T follicular helper cell (primary cell): Measurements from ENCODE around the gene ADSS2.
"Not testable (repeated sequence)": the region's sequence is repeated elsewhere in the genome, so short reads cannot be mapped to it uniquely, and the experiment has no call there.

Source experiments
- DNase-seq: peaks from one replicate; pipeline ENCODE4 v3.0.0-alpha.2; 2020; ENCODE audit warnings: low read depth

The ADSS2 gene

DNA sequence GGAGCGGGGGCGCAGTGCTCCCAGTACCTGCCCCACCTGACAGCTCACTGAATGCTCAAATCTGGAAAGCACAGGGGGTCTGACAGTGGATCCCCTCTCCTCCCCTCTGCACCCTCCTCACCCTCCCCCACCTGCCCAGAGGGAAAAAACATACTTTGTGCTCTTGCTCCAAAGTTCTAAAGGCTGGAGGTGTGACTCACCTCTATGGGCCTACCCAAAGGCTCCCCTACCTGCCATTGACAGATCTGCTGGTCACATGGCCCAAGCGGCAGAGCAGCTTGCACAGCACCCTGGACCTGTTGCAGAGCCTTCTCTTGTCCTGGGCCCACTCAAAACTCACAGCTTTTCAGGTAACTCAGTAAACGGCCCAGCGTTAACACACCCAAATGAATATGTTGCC, 55.7 kb downstream of the ADSS2 start:
- DNase-seq: no peak

DNA sequence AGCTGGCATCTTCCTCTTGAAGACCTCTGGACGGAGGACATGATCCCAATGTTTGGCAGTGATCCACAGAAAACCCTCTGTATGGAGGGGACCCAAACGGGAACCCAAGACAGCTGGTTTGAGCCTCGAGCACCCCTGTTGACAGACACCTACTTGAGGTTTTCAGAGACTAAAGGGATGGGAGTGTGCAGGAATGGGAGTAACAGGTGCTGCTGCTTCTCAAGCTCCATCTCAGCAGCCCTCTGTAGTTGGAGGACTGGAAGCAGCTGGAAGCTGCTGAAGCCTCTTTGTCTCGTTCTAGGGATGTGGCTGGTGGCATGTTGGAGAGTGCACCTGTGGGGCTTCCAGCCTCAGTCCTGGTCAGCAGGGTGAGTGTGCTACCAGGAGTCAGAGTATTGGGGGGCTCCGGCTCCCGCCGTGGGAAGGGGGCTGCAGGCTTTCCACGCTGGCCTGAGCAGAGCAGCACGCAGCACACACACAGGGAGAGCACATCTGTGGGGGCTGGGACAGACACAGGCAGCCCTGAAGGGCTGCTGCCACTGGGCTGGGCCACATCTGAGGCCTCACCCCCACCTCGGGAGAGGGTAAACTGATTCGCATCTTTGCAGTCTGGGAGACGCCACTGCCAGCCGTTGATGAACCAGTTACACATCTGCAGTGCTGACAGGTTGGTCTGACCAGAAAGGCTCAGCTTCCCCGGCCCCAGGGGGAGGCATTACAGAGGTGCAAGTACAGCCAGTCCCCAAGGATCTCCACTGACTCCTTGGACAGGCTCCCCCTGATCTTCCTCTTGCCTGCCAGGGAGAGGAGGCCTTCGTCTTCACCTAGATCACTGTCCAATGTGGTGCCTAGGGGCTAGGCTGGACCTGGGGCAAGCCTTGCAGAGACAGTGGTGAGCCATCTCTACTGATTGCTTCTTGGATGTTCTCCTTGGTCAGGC, 56.6 kb downstream of the ADSS2 start:
- no peak for DNase-seq

DNA sequence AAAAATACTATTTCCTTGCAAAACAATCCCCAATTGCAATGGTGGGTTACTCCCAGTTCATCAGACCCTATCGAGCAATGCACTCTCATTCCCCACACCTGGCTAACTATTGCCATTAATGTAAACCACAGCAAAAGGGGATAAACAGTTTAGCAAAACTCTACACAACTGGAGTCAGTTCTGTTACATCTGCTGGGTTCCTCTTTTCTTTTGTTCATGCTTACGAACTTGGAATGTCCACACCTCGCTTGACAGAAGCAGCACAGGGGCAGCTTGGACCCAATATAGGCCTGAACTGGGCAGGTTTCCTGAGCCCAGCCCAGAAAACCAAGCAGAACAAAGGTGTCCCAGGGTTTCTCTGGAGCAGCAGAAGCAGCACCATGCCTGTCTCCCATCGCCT, 57.4 kb downstream of the ADSS2 start:
- no peak for DNase-seq

DNA sequence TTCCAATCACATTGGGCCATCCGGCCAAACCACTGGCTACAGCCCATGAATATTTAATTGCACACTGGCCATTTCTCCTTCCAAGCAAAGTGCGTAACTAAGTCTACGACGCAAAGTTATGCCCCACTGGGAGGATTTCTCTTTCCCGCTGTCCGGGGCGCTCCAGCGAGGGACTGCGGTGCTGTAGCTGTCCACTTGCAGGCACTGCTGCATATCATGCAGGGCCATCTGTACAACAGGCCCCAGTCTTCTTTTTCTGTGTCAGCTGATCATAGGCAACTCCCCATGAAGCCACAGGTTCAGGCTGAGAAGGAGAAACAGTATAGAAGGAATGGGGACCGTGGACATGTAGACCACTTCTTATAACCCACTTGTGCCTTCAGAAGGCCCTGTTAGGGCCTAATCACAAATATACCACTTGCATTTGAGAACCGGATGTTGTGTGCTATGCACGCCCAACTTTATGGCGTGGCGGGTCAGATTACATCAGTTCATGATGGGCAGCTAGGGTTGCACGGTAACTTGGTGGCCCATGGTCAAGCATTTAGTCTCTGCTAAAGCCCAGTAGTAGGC, 58.0 kb downstream of the ADSS2 start:
- no peak for DNase-seq

DNA sequence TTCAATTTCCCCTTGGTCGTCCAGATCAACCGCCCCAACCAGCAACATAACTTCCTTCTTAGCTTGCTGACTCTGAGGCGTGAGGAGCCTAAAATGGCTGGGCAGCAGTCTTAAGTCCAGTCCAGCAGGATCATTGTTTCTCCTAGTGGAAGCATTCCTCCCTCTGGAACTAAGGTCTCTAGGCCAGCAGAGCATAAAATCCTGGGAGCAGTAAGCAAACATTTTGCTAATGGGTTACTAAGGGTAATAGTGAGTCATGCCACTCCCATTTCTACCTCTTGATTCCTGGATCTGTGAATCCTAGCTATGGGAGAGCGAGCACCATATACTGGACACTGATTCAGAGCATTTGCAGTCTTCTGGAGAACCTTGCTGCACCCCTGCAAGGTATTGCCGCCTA, 59.9 kb downstream of the ADSS2 start:
- no peak for DNase-seq

DNA sequence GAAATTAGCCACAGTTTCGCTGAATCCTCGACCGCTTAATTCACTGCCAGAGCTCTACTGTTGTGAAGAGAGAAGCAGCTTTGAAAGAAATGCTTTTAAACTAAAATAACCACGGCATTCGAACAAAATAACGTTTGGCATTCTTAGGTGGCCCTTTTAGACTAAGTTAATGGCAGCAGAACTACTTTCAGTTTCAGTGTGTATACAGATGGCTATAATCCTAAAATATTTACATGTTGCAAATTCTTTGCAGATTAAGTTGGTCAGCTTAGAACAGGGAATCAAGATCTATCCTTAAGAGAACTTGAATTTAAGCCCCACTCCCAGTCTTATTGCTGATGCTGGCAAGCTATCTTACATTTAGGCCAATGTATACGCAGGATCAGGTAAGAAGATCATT, 62.7 kb downstream of the ADSS2 start:
- no peak for DNase-seq

DNA sequence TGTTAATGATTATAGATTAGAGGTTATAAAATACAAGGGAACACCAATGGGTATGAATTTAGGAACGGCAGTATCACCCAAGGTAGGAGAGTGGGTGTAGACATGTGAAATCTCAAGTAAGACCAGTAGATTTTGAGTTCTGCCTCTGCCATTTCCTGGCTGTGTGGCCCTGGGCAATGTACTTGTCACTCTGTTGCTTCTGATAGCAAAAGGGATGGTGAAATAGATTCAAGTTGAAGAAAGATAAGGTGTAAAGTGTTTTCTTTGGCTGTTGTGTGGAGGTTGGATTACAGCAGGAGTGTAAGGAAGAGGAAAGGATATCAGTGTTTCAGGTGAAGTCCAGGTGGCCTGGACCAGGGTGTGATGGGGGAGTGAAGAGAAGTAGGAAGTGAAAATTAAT, 64.3 kb downstream of the ADSS2 start:
- no peak for DNase-seq

DNA sequence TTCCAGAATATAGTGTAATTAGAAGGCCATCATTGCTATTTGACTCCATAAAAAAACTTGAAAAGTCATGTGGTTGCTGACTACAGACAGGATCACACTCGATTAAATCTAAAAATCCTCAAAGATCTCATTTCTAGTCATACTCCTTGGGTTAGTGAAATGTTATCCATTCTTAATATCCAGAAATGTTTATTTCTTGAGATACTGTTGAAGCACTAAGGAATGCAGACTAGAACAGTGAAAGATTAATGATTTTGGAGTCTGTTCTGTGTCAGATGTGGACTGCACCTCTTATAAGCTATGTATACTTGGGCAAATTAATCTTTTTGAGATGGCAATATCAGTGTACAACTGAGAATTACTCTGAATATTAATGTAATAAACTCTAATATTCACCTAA, 65.1 kb downstream of the ADSS2 start:
- no peak for DNase-seq

DNA sequence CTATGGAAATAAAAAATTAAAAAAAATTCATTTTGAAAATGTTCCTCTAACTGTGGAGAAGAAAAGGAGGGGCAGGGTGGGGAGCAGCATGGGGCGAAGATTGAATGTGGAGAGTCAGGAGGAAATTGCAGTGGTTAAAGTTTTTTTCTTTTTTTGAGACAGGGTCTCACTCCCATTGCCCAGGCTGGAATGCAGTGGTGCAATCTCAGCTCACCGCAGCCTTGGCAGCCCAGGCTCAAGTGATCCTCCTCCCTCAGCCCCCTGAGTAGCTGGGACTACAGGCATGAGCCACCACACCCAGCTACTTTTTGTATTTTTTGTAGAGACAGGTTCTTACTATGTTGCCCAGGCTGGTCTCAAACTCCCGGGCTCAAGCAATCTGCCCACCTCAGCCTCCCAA, 67.6 kb downstream of the ADSS2 start:
- DNase-seq: no peak

DNA sequence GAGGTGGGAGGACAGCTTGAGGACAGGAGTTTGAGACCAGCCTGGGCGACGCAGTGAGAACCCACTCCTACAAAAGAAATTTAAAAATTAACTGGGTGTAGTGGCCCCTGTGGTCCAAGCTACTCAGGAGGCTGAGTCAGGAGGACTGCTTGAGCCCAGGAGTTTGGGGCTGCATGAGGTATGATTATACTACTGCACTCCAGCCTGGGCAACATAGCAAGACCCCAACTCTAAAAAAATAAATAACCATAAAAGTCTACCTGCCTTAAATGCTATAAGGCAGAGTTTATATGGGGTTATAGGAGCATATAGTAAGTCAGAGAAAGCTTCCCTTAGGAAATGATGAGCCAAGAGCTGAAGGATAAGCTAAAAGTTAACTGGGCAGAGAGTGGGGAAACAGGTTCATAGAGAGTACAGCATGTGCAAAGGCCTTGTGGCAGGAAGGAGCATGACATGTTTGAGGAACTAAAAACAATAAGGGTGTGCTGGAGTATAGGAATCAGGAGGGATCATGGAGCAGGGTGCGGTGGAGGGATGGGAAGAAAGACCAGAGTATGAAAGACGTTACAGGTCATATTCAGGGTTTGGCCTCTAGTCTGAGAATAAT, 68.3 kb downstream of the ADSS2 start:
- DNase-seq: no peak

DNA sequence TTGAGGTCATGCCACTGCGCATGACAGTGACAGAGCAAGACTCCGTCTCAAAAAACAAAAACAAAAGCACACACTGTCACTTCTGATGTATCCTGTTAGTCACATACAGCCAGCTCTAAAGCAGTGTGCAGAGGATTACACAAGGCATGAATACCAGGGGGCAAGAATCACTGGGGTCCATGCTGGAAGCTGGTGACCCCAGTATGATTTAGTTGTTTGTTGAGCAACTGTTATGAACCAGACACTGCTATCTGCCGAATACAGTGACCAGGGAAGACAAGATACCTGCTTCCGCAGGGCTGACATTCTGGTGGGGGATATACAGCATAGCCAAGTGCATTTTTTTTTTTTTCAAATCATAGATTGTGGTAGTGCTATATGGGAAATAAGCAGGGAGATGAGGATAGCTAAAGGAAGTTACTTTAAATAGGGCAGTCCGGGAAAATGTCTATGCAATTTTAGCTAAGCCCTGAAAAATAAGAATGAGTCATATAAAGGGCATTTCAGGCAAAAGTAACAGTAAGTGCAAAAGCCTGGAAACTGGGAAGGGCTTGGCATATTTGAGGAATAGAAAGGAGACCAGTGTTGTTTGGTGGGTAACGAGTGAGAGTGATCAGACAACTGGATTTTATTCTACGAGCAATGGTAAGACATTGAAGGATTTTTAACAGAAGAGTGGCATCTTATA, 69.7 kb downstream of the ADSS2 start:
- no peak for DNase-seq

DNA sequence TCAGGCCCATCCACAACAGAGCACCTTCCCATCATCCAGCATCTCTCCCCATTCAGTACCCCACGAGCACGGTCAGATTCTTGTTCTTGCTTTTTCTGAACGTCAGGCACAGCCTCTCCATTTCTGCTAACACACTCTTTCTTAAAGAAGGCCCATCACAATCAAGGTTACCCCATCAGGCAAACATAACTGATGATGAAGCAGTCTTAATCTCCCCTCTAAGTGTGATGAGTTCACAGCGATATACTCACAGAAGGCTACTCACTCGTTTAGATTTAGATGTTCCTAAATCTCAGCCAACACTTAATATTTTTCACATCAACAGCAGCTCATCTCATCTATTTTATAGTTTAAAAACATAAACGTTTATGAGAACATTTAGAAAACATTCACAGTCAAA, 75.6 kb downstream of the ADSS2 start:
- no peak for DNase-seq

DNA sequence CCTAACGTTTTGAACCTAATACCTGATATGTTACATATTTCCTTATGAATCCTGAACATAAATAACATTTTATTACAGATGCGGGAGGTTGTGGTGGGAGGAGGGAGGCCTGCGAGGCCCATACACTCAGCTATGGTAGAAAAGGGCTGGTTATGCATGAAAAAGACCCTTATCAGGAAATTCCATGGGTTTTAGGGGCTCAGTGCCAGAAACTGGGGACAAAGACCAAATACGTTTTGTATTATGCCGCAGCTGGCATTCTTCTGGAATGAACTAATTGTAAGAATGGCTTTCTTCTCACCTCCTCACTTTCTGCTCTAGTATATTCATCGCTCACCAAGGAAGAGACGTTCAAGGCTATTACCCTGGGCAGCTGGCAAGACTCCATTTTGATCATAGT, 76.7 kb downstream of the ADSS2 start:
- DNase-seq: no peak

DNA sequence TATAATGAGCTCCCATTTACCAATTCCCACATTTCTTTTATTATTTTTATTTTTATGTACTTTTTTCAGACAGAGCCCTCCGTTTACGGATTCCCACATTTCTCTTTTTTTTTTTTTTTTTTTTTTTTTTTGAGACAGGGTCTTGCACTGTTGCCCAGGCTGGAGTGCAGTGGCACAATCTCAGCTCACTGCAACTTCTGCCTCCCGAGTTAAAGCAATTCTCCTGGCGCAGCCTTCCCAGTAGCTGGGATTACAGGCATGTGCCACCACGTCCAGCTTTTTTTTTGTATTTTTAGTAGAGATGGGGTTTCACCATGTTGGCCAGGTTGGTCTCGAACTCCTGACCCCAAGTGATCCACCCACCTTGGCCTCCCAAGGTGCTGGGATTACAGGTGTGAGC, 77.2 kb downstream of the ADSS2 start:
- not testable (repeated sequence) for DNase-seq

DNA sequence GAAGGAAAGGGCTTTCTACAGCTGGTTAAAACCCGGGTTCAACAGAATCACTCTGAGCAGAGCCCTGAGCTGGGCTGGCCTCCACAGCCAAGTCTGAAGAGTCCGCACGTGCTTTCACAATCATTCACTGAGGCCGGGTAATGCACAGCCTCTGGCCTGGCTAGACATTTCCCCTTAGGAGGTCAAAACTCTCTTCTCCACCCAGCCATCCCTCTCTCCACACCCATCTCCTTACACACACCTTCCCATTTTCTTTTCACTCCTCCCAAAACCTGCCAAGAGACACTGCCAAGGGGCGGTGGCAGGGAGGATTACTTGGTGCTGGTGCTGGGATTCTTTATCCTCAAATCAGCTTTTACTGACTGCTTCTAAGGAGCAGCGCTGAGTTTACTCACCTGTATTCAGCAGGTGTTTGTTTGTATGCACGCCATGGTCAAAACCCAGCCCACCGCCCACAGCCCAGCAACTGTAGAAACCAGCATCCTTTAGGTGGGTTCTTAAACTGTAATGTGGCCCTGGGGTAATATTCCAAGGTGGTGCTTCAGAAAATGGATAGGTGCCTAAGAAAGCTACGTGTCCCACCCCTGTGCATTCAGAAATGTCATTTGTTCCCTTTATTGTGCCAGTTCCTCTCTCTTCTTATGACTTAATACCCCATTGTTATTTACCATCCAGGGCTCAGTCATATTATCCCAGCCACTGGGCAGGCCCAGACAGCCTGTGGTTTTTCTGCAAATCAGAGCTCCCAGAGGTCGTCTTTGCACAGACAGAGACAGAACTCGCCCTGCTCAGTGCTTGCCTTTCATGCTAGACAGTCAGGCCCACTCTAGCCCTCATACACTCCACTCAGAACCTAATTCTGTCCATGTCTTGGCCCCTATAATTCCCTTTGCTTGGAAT, 80.2 kb downstream of the ADSS2 start:
- no peak for DNase-seq

DNA sequence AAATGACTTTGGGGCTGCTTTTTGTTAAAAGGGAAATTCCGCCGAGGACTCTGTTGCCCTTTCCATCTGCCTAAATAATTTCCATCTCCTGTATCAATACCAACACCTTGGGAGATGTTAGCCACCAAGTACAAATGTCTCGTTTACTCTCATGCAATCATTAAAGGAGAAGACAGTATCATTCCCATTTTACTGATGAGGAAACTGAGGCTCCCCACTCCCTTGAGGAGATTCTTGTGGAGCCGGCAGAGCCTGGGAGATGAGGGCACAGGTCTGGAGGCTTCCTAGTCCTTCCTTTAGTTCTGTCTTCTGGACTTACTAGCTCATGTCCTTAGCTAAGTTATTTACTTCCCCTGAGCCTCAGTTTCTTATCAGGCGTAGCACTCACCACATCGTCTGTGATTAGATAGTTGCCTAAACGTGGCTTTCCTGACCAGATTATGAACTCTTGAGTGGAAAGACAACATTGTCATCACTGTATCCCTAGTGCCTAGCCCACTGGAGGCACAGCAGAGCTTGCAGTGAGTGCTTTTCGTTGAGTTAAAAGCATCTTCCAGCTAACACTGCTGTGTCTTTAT, 81.6 kb downstream of the ADSS2 start:
- no peak for DNase-seq

DNA sequence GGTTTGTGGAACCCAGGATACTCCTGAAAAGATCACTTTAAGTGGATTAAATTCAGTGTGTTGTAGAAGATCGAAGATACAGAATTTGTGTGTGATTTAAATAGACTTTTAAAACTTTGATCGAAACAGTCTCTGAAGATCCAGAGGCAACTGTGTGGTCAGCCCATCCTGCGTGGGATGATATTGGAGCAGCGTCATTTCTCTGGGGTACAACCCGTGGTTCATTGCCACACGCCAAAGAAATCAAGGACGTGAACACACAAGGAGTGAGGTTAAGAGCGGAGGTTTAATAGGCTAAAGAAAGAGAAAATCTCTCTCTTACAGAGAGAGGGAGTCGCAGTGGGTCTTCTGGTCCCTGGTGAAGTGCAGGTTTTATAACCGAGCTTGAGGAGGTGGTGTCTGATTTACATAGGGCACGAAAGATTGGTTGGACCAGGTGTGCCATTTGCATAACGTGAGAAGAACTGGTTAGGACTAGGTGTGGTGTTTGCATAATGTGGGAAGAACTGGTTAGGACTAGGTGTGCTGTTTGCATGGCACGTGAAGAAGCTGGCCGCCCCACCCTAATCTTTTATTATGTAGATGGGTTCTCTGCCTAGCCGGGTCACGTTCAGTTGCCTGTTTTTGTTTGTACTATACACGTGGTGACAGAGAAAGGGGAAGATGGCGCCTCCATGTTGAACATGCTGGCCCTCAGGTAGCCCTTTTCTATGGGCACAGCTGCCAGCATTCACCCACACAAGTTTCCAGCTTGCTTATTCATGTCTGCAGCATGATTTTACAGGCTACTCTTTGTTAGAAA, 82.3 kb downstream of the ADSS2 start:
- DNase-seq: no peak

DNA sequence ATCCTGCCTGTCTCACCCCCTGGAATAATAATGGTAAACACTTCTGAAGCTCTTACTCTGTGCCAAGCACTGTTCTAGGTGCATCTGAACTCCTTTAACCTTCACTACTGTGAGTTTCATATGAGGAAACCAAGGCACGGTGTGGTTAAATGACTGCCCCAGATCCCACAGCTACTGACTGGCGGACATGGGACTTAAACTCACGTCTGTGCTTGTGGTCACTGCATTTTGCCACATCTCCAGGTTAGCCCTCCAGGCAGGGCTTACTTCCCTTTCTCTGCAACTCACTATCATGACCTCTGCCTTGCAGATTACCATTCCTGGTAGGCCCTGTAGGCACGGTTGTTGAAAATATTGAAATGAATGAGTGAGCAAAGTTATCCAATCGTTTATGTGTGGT, 83.4 kb downstream of the ADSS2 start:
- DNase-seq: no peak

DNA sequence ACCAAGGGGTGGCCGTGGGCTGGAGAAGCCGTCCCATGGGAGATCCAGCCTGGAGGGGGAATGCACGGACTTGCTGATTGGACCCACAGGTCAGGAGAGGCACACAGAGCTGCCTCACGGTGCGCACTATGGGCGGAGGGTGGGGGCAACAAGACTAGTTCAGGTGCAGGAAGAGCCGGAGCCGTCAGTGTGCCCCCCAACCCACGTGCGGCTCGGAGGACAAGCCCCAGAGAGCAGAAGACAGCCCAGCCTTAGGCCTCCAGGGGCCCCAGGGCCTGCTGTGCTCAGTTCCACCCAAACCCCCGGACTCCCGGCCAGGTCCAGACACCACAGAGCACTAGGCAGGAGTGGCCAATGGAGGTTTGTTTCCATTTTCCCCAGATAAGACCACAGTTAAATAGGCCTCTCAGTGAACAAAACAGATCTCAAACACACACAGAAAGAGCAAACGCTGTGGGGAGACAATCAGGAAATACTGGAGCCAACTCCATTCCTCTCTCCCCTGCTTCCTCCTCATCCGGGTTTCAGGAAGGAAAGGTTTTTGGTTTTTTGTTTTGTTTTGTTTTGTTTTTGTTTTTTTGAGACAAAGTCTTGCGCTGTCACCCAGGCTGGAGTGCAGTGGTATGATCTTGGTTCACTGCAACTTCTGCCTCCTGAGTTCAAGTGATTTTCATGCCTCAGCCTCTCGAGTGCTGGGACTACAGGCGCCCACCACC, 84.2 kb downstream of the ADSS2 start:
- no peak for DNase-seq

DNA sequence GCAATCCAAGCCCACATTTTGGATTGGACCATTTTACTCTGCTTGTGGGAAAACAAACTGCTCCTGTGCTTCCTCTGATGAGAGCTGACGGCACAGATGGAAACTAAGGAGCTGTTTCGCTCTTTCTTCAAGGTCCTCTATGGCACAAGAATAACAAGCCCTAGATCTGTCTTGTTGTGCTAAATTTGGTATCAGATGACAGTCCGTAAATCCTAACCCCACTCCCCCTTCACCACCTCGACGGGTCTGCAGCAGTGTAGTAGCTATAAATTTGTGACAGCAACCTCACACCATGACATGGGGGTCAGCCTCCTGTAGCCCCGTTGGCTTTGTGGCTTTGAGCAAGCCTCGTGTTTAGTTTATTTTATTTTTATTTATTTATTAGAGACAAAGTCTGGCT, 85.9 kb downstream of the ADSS2 start:
- DNase-seq: no peak
